NT2/D1 (cell line): ENCODE measurements around the gene USP14.

Source experiments
- SUZ12 ChIP-seq: IDR thresholded peaks from 2 replicates; pipeline ENCODE4 v1.6.1; 2011; ENCODE audit not compliant: insufficient read length, insufficient read depth; ENCODE audit errors: extremely low read depth
- YY1 ChIP-seq: IDR thresholded peaks from 2 replicates; pipeline ENCODE4 v1.6.1; 2011; ENCODE audit not compliant: insufficient read length, insufficient read depth

DNA sequence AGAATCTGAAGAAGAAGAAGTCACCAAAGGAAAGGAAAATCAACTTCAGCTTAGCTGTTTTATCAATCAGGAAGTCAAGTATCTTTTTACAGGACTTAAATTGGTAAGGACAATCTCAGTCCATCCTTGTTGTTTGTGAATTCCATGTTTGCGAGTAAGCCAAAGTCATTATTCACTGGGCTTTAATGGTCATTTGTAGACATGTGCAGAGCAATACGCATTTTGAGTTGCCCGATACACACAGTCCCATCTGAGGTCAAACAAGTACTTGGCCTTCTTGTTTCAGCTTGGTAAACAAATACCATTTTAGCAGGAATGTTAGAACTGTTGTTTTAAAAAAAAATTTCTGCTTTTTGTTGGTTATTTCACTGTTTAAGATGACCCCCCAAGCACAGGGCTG, 40.9 kb downstream of the USP14 start:
- TF ChIP-seq YY1 (no peak), SUZ12 (no peak)
